Stimulated activated CD8-positive, alpha-beta memory T cell treated with anti-CD3 and anti-CD28 coated beads, Interleukin-4, amount 100 ng/mL, for 48 hours (primary cell): Measurements from ENCODE around the gene MUTYH.
A peak's percentile ranks its signal among the peaks of the same experiment; 100 is the strongest.
"Not testable (repeated sequence)": the region's sequence is repeated elsewhere in the genome, so short reads cannot be mapped to it uniquely, and the experiment has no call there.

Experiments
- DNase-seq: peaks from one replicate; pipeline ENCODE4 v3.0.0-alpha.2; 2020

Gene MUTYH

DNA sequence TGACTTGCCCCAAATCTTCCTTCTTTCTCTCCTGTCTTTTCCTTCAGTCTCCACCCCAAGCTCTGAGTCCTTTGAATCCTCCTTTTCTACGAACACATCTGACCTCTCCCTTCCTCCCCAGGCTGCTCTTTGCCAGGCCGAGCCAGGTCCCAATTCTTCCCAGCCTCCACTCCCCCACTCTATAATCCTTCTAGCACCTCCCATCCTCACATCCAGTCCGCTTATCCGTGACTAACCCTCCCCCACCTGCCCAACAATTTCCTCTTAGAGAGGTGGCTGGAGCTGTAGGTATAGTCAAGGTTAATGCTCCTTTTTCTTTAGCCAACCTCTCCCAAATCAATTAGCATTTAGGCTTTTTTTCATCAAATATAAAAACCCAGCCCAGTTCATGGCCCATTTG lies 23.1 kb downstream of the MUTYH start:
- DNase-seq = no peak

DNA sequence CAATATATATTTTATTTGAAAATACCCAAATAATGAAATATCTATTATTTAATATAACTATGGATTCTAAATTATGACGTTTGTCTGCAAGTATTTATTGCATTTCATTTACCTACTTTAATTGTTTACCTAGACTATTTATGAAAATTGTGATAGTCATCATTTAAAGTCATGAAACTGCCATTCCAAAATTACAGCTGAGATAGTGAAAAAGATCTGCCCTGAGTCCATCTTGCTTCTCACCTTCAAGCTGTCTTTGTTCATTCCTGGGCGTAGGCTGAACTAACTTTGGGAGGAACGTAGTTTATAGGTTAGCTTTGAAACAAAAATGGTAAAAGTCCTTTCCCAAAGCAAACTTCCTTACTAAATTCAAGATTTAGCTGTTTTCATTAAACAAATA lies 26.0 kb downstream of the MUTYH start:
- DNase-seq = no peak

- DNase-seq = no peak
Measured at GRCh38 chr1:45306905-45307304, 33.3 kb downstream of the MUTYH start.

GRCh38 chr1:45306319-45306718 lies 33.9 kb downstream of the MUTYH start:
- peak; percentile 66 for DNase-seq

DNA sequence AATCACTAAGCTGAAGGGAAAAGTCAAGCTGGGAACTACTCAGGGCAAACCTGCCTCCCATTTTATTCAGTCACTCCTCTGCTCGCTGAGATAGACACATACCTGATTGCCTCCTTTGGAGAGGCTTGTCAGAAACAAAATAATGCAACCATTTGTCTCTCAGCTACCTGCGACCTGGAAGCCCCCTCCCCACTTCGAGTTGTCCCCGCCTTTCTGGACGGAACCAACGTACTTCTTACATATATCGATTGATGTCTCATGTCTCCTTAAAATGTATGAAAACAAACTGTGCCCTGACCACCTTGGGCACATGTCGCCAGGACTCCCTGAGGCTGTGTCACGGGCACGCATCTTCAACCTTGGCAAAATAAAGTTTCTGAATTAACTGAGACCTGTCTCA lies 35.0 kb downstream of the MUTYH start:
- DNase-seq = no peak

- peak; percentile 44 for DNase-seq
Measured at GRCh38 chr1:45304311-45305081, 35.7 kb downstream of the MUTYH start.

GRCh38 chr1:45303520-45304310 lies 36.5 kb downstream of the MUTYH start:
- DNase-seq = peak; percentile 99

- DNase-seq = no peak
Measured at GRCh38 chr1:45302505-45303150, 37.6 kb downstream of the MUTYH start.

DNA sequence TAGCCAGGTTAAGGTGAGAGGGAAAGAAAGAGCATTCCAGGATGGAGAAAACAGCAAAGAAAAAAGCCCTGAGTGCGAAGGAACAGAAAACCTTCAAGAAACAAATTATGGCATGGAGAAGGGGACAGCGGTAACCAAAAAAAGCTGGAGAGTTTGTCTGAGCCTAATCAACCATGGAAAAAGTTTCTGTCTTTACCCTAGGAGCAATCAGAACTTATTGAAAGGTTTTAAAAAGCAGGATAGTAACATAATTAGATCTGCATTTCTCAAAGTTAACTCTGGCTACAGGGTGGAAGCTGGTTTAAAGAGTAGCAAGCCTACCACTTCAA lies 39.6 kb downstream of the MUTYH start:
- no peak for DNase-seq

GRCh38 chr1:45299981-45300668 lies 40.1 kb downstream of the MUTYH start:
- DNase-seq = peak; percentile 46

- no peak for DNase-seq
Measured at GRCh38 chr1:45299296-45299695, 40.9 kb downstream of the MUTYH start.

- DNase-seq = no peak
Measured at GRCh38 chr1:45297666-45298356, 42.4 kb downstream of the MUTYH start.

GRCh38 chr1:45291716-45292115 lies 48.5 kb downstream of the MUTYH start:
- DNase-seq = no peak

DNA sequence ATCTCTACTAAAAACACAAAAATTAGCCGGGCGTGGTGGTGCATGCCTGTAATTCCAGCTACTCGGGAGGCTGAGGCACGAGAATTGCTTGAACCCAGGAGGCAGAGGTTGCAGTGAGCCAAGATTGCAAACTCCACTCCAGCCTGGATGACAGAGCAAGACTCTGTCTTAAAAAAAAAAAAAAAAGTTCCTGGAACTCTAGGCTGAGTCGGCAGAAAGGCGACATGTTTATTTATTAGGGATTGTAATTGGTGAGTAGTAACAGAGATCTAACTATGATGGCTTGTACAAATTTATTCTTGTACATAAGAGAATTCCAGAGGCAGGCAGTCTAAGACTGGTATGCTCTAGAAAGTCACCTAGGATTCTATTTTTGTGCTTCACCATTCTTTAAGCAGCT lies 49.2 kb downstream of the MUTYH start:
- not testable (repeated sequence) for DNase-seq

- not testable (repeated sequence) for DNase-seq
Measured at GRCh38 chr1:45286521-45286920, 53.7 kb downstream of the MUTYH start.

DNA sequence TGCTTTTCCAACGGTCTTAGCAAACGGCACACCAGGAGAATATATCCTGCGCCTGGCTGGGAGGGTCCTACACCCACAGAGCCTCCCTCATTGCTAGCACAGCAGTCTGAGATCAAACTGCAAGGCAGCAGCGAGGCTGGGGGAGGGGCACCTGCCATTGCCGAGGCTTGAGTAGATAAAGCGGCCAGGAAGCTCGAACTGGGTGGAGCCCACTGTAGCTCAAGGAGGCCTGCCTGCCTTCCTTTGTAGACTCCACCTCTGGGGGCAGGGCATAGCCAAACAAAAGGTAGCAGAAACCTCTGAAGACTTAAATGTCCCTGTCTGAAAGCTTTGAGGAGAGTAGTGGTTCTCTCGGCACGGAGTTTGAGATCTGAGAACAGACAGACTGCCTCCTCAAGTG lies 55.4 kb downstream of the MUTYH start:
- not testable (repeated sequence) for DNase-seq

- no peak for DNase-seq
Measured at GRCh38 chr1:45282351-45282750, 57.9 kb downstream of the MUTYH start.
